Measurements from ENCODE around the gene MT1B. TPM values are rescaled to one million over a fixed set of nuclear protein-coding genes. Genes with fewer than 3 reads are reported as not detected.

Gene MT1B
- total and polyA plus RNA-seq, 2 experiments from 2014 or later = 0.47 TPM; not detected in 1

GRCh38 chr16:56643080-56643778 is 8.5 kb upstream of the MT1B start:
- Histone ChIP-seq H3K4me3 (no peak overlapping the region), H3K79me2 (no peaks in the 10 kb centered on the region), H3K27me3 (peaks cover 100% of the 10 kb centered on the region), H3K4me2 (peak overlapping the region; percentile 76), H3K9me2 (replicated peaks; ENCODE audit: insufficient read depth) (no peaks in the 10 kb centered on the region), H3K4me1 (ENCODE audit: insufficient read depth) (peaks cover 10% of the 10 kb centered on the region), H4K20me1 (ENCODE audit: insufficient read depth, poor library complexity, severe bottlenecking) (no peaks in the 10 kb centered on the region), H3K27ac (no peak overlapping the region), H3K9me3 (ENCODE audit: low read depth) (no peaks in the 10 kb centered on the region), H2AFZ (no peak overlapping the region), H3K36me3 (replicated peaks; ENCODE audit: insufficient read depth, low read depth) (no peaks in the 10 kb centered on the region)
- WGBS (ENCODE audit: low lambda C conversion rate, missing lambda C conversion rate) = 4% methylated on average over 36 of the region's 42 CpGs
- peak; percentile 79 for DNase-seq (ENCODE audit: low spot score)
- TF ChIP-seq CTCF (IDR thresholded peaks at IDR 0.05; ENCODE audit: poor library complexity) = no peak
- no peak for TF ChIP-seq EZH2 (IDR thresholded peaks at IDR 0.05; ENCODE audit: borderline replicate concordance)
- no peak for TF ChIP-seq EZH2phosphoT487 (IDR thresholded peaks at IDR 0.05; ENCODE audit: low read depth, severe bottlenecking, unreplicated experiment)

GRCh38 chr16:56643833-56644232 is 7.9 kb upstream of the MT1B start:
- Histone ChIP-seq H2AFZ (no peak overlapping the region), H3K9me2 (replicated peaks; ENCODE audit: insufficient read depth) (no peaks in the 10 kb centered on the region), H3K27ac (no peak overlapping the region), H3K9me3 (ENCODE audit: low read depth) (no peaks in the 10 kb centered on the region), H3K27me3 (peaks cover 100% of the 10 kb centered on the region), H3K4me1 (ENCODE audit: insufficient read depth) (peaks cover 10% of the 10 kb centered on the region), H3K4me3 (no peak overlapping the region), H3K36me3 (replicated peaks; ENCODE audit: insufficient read depth, low read depth) (no peaks in the 10 kb centered on the region), H3K4me2 (peak overlapping the region; percentile 76), H3K79me2 (no peaks in the 10 kb centered on the region), H4K20me1 (ENCODE audit: insufficient read depth, poor library complexity, severe bottlenecking) (no peaks in the 10 kb centered on the region)
- no peak for TF ChIP-seq CTCF (IDR thresholded peaks at IDR 0.05; ENCODE audit: poor library complexity)
- no peak for TF ChIP-seq EZH2 (IDR thresholded peaks at IDR 0.05; ENCODE audit: borderline replicate concordance)
- TF ChIP-seq EZH2phosphoT487 (IDR thresholded peaks at IDR 0.05; ENCODE audit: low read depth, severe bottlenecking, unreplicated experiment) = no peak
- WGBS (ENCODE audit: low lambda C conversion rate, missing lambda C conversion rate) = 43% methylated on average over 5 of the region's 5 CpGs
- DNase-seq (ENCODE audit: low spot score) = no peak

- Histone ChIP-seq H2AFZ (no peak overlapping the region), H3K4me2 (no peak overlapping the region), H3K79me2 (no peaks in the 10 kb centered on the region), H3K27me3 (peaks cover 93% of the 10 kb centered on the region), H4K20me1 (ENCODE audit: insufficient read depth, poor library complexity, severe bottlenecking) (no peaks in the 10 kb centered on the region), H3K9me3 (ENCODE audit: low read depth) (no peaks in the 10 kb centered on the region), H3K27ac (no peak overlapping the region), H3K4me1 (ENCODE audit: insufficient read depth) (peaks cover 10% of the 10 kb centered on the region), H3K36me3 (replicated peaks; ENCODE audit: insufficient read depth, low read depth) (no peaks in the 10 kb centered on the region), H3K9me2 (replicated peaks; ENCODE audit: insufficient read depth) (no peaks in the 10 kb centered on the region), H3K4me3 (no peak overlapping the region)
- TF ChIP-seq EZH2phosphoT487 (IDR thresholded peaks at IDR 0.05; ENCODE audit: low read depth, severe bottlenecking, unreplicated experiment) (no peak), EZH2 (IDR thresholded peaks at IDR 0.05; ENCODE audit: borderline replicate concordance) (no peak), CTCF (IDR thresholded peaks at IDR 0.05; ENCODE audit: poor library complexity) (no peak)
- 56% methylated on average over 1 of the region's 1 CpG for WGBS (ENCODE audit: low lambda C conversion rate, missing lambda C conversion rate)
- DNase-seq (ENCODE audit: low spot score) = no peak
Observed at GRCh38 chr16:56645311-56645710, 6.4 kb upstream of the MT1B start.

Measured in hepatocyte (in vitro differentiated cells).